Neural cell (in vitro differentiated cells): ENCODE data around the gene CDK5RAP1. TPM values are rescaled to one million over a fixed set of nuclear protein-coding genes. Genes with fewer than 3 reads are reported as not detected.

Experiments used
- H2AFZ ChIP-seq: fragments of 200-600, 300-800 bp; sonication (generic), shearing (Covaris generic); 2 replicates; pipeline ENCODE4 v1.6.0; 2014; ENCODE audit warnings: low read depth, mild to moderate bottlenecking, antibody characterized with exemption, low read length, moderate library complexity
- H3F3A ChIP-seq: fragments of 200-600 bp; shearing (Covaris generic); 2 replicates; pipeline ENCODE4 v1.6.1; 2016; ENCODE audit warnings: mild to moderate bottlenecking, moderate library complexity, mixed read lengths, antibody characterized with exemption, low read length; ENCODE audit not compliant: insufficient read depth, poor library complexity, severe bottlenecking
- H3K27ac ChIP-seq: fragments of 200-600, 300-800 bp; sonication (generic), shearing (Covaris generic); 2 replicates; pipeline ENCODE4 v1.5.1; 2014; ENCODE audit warnings: mild to moderate bottlenecking, low read length, moderate library complexity
- H3K27me3 ChIP-seq: fragments of 300-800, 200-600 bp; sonication (generic), shearing (Covaris generic); 2 replicates; pipeline ENCODE4 v1.6.0; 2014; ENCODE audit warnings: mild to moderate bottlenecking, low read depth, low read length, moderate library complexity; ENCODE audit not compliant: insufficient read depth
- H3K36me3 ChIP-seq: fragments of 300-800, 200-600 bp; sonication (generic), shearing (Covaris generic); 2 replicates; pipeline ENCODE4 v1.5.1; 2014; ENCODE audit warnings: mild to moderate bottlenecking, antibody characterized with exemption, low read length, moderate library complexity; ENCODE audit not compliant: insufficient read depth
- H3K4me2 ChIP-seq: fragments of 300-800, 200-600 bp; sonication (generic), shearing (Covaris generic); 2 replicates; pipeline ENCODE4 v1.6.0; 2014; ENCODE audit warnings: mild to moderate bottlenecking, low read length
- H3K4me3 ChIP-seq: fragments of 300-800, 200-600 bp; sonication (generic), shearing (Covaris generic); 2 replicates; pipeline ENCODE4 v1.5.1; 2014; ENCODE audit warnings: mild to moderate bottlenecking, low read length, moderate library complexity
- H3K79me2 ChIP-seq: fragments of 200-600 bp; shearing (Covaris generic); replicated peaks from 2 replicates; pipeline ENCODE4 v1.6.0; 2014; ENCODE audit warnings: mild to moderate bottlenecking, low read length, moderate library complexity; ENCODE audit not compliant: insufficient read depth
- H3K9ac ChIP-seq: fragments of 300-800, 200-600 bp; sonication (generic), shearing (Covaris generic); 2 replicates; pipeline ENCODE4 v1.6.1; 2016; ENCODE audit warnings: mild to moderate bottlenecking, low read length, mixed read lengths
- H3K9me2 ChIP-seq: fragments of 200-600 bp; shearing (Covaris generic); 2 replicates; pipeline ENCODE4 v1.6.1; 2016; ENCODE audit warnings: mild to moderate bottlenecking, low read length, mixed read lengths; ENCODE audit not compliant: insufficient read depth
- H3K9me3 ChIP-seq: fragments of 200-600, 300-800 bp; sonication (generic), shearing (Covaris generic); 2 replicates; pipeline ENCODE4 v1.6.1; 2016; ENCODE audit warnings: mild to moderate bottlenecking, mixed run types, low read length, moderate library complexity, mixed read lengths
- H4K20me1 ChIP-seq: fragments of 200-600 bp; shearing (Covaris generic); 2 replicates; pipeline ENCODE4 v1.6.1; 2016; ENCODE audit warnings: mild to moderate bottlenecking, mixed run types; ENCODE audit not compliant: insufficient read depth
- EP300 ChIP-seq: fragments of 450-650 bp; conservative IDR thresholded peaks from 2 replicates; pipeline ENCODE4 v1.6.1; 2014; ENCODE audit warnings: antibody characterized with exemption, mild to moderate bottlenecking, moderate library complexity; ENCODE audit not compliant: poor library complexity, severe bottlenecking
- EZH2 ChIP-seq: fragments of 200-600, 300-800 bp; shearing (Covaris generic), sonication (generic); IDR thresholded peaks from 2 replicates; pipeline ENCODE4 v1.6.1; 2014; ENCODE audit warnings: antibody characterized with exemption, low read length, borderline replicate concordance, mild to moderate bottlenecking; ENCODE audit not compliant: insufficient read depth, poor library complexity, severe bottlenecking
- MXI1 ChIP-seq: fragments of 450-650 bp; conservative IDR thresholded peaks from 2 replicates; pipeline ENCODE4 v1.6.1; 2014; ENCODE audit warnings: antibody characterized with exemption, mild to moderate bottlenecking; ENCODE audit not compliant: poor library complexity, severe bottlenecking
- POLR2AphosphoS5 ChIP-seq: IDR thresholded peaks from 2 replicates; pipeline ENCODE4 v1.6.1; 2012
- RAD21 ChIP-seq: fragments of 450-650 bp; conservative IDR thresholded peaks from 2 replicates; pipeline ENCODE4 v1.6.1; 2014; ENCODE audit warnings: antibody characterized with exemption, mild to moderate bottlenecking, moderate library complexity
- SMC3 ChIP-seq: fragments of 450-650 bp; conservative IDR thresholded peaks from 2 replicates; pipeline ENCODE4 v1.6.1; 2014; ENCODE audit warnings: antibody characterized with exemption, mild to moderate bottlenecking, moderate library complexity; ENCODE audit not compliant: poor library complexity
- TAF1 ChIP-seq: IDR thresholded peaks from 2 replicates; pipeline ENCODE4 v1.6.1; 2012; ENCODE audit warnings: low read depth
- polyA plus RNA-seq: library from polyadenylated mRNA; depleted of rRNA; stranded (reverse); fragments of >200 nt; gene quantifications from 2 replicates; pipeline ENCODE4 v1.2.3, GENCODE V29; 2014
- TF ChIP-seq, protein P1 (sequence below): IDR thresholded peaks from 2 replicates; pipeline ENCODE4 v1.6.1; 2012; ENCODE audit warnings: borderline replicate concordance
- TF ChIP-seq, protein P2 (sequence below): fragments of 450-650 bp; IDR thresholded peaks from 2 replicates; pipeline ENCODE4 v1.5.1; 2014; ENCODE audit warnings: antibody characterized with exemption, mild to moderate bottlenecking, moderate library complexity; ENCODE audit not compliant: poor library complexity, severe bottlenecking

CDK5RAP1 gene
- polyA plus RNA-seq, 1 donor from 2014 or later = 47.2 TPM

- Histone ChIP-seq H3K9ac (no peak overlapping the region), H3K27me3 (no peaks in the 10 kb centered on the region), H3K36me3 (no peaks in the 10 kb centered on the region), H3K4me2 (no peak overlapping the region), H3F3A (no peaks in the 10 kb centered on the region), H3K79me2 (peaks cover 11% of the 10 kb centered on the region), H2AFZ (no peak overlapping the region), H3K9me2 (no peaks in the 10 kb centered on the region), H3K9me3 (no peaks in the 10 kb centered on the region), H3K4me3 (no peak overlapping the region), H4K20me1 (no peaks in the 10 kb centered on the region), H3K27ac (no peak overlapping the region)
- no peak for TF ChIP-seq SMC3
- TF ChIP-seq, protein P1, sequence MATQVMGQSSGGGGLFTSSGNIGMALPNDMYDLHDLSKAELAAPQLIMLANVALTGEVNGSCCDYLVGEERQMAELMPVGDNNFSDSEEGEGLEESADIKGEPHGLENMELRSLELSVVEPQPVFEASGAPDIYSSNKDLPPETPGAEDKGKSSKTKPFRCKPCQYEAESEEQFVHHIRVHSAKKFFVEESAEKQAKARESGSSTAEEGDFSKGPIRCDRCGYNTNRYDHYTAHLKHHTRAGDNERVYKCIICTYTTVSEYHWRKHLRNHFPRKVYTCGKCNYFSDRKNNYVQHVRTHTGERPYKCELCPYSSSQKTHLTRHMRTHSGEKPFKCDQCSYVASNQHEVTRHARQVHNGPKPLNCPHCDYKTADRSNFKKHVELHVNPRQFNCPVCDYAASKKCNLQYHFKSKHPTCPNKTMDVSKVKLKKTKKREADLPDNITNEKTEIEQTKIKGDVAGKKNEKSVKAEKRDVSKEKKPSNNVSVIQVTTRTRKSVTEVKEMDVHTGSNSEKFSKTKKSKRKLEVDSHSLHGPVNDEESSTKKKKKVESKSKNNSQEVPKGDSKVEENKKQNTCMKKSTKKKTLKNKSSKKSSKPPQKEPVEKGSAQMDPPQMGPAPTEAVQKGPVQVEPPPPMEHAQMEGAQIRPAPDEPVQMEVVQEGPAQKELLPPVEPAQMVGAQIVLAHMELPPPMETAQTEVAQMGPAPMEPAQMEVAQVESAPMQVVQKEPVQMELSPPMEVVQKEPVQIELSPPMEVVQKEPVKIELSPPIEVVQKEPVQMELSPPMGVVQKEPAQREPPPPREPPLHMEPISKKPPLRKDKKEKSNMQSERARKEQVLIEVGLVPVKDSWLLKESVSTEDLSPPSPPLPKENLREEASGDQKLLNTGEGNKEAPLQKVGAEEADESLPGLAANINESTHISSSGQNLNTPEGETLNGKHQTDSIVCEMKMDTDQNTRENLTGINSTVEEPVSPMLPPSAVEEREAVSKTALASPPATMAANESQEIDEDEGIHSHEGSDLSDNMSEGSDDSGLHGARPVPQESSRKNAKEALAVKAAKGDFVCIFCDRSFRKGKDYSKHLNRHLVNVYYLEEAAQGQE = no peak
- TF ChIP-seq, protein P2, sequence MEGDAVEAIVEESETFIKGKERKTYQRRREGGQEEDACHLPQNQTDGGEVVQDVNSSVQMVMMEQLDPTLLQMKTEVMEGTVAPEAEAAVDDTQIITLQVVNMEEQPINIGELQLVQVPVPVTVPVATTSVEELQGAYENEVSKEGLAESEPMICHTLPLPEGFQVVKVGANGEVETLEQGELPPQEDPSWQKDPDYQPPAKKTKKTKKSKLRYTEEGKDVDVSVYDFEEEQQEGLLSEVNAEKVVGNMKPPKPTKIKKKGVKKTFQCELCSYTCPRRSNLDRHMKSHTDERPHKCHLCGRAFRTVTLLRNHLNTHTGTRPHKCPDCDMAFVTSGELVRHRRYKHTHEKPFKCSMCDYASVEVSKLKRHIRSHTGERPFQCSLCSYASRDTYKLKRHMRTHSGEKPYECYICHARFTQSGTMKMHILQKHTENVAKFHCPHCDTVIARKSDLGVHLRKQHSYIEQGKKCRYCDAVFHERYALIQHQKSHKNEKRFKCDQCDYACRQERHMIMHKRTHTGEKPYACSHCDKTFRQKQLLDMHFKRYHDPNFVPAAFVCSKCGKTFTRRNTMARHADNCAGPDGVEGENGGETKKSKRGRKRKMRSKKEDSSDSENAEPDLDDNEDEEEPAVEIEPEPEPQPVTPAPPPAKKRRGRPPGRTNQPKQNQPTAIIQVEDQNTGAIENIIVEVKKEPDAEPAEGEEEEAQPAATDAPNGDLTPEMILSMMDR = no peak
- no peak for TF ChIP-seq RAD21
- no peak for TF ChIP-seq EP300
- TF ChIP-seq EZH2 = no peak
- TF ChIP-seq TAF1 = no peak
- TF ChIP-seq POLR2AphosphoS5 = no peak
- no peak for TF ChIP-seq MXI1
Measured at GRCh38 chr20:33394718-33395117, 6.6 kb downstream of the CDK5RAP1 start.

DNA sequence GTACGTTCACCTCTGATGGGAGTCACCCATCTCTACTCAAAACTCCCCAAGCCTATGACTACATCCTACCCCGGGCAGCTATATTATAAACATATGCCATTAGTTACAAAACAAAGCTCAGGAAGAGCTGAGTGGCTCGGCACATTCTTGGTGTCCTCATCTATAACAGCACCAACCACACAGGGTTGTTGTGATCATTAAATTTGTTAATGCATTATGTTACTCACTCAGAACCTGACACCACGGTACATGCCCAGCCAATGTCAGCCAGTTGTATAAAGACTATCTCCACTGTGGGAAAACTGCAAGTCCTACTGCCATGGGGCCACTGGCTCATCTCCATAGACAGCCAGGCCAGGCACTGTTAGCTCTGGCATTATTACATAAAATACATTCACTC, 7.7 kb downstream of the CDK5RAP1 start:
- Histone ChIP-seq H2AFZ (no peak overlapping the region), H3K27me3 (no peaks in the 10 kb centered on the region), H3K9ac (no peak overlapping the region), H3F3A (no peaks in the 10 kb centered on the region), H3K36me3 (no peaks in the 10 kb centered on the region), H3K9me2 (no peaks in the 10 kb centered on the region), H4K20me1 (no peaks in the 10 kb centered on the region), H3K27ac (no peak overlapping the region), H3K4me2 (no peak overlapping the region), H3K4me3 (no peak overlapping the region), H3K9me3 (no peaks in the 10 kb centered on the region), H3K79me2 (peaks cover 4% of the 10 kb centered on the region)
- TF ChIP-seq EP300 (no peak), RAD21 (no peak), MXI1 (no peak), SMC3 (no peak)
- TF ChIP-seq, protein P2 = no peak
